ENCODE results near the gene MCM10. TPM values are rescaled to one million over a fixed set of nuclear protein-coding genes. Genes with fewer than 3 reads are reported as not detected.
A peak's percentile ranks its signal among the peaks of the same experiment; 100 is the strongest.

MCM10 gene
- 0.08 TPM for total RNA-seq
- long read RNA-seq = 0 reads

DNA sequence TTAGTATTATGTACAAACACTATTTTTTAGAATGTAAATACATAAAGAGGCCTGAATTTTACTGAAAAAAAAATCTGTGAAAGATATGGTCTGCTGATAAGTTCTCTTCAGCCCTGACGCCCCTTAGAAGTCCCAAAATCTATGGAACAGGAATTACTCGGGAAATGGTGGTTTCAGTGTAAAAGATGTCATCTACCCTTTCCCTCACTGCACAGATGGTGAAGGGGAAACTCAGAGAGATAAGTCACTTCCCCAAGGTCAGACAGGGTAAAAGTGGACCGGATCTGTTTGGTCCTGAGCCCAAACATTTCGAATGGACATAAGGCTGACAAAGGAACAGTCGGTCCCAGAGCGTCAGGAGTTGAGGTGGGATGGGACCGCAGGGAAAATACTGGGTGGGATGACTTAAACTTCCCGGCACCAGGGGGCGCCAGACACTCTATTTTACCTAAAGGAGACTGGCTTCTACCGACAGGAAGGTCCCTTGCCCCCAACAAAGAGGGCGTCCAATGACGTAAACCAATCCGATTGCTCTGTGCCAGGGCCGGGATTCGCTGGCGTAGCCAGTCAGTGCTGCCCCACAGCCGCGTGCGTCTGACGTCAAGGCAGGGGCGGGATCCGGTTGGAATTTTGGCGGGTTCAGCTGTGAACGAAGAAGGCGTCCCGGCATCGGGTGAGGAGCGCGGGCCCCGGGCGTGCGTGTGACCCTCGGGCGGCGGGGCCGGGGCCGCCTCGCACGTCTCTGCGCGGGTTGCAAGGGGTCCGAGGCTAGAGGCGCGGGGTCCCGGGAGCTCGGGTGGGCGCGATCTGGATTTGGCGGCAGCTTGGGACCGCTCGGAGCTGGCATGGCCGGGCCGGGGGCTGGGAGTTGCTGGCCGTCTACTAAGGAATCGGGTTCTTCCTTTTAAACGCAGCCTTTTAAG lies at the start of gene MCM10:
Gene MCM10, plus strand, starts transcription at position 625 of the 923 bp plus-strand sequence. CDS start 2,645 bp downstream, outside the sequence.
- Histone ChIP-seq H3K9me3 (replicated peaks) (no peaks in the 10 kb centered on the region), H3K4me3 (peak within 1 kb of the TSS; percentile 66), H3K36me3 (no peaks in the 10 kb centered on the region), H3K27me3 (ENCODE audit: low read depth) (no peaks in the 10 kb centered on the region), H3K27ac (replicated peaks) (no peak within 1 kb of the TSS), H3K4me1 (peaks cover 15% of the 10 kb centered on the region)
- intact Hi-C loops (cut with micrococcal nuclease) = loop anchor here (10.0 kb wide), 1 partner anchor 124 kb away; no protein-coding TSS in a partner anchor
- TF ChIP-seq, protein P1, sequence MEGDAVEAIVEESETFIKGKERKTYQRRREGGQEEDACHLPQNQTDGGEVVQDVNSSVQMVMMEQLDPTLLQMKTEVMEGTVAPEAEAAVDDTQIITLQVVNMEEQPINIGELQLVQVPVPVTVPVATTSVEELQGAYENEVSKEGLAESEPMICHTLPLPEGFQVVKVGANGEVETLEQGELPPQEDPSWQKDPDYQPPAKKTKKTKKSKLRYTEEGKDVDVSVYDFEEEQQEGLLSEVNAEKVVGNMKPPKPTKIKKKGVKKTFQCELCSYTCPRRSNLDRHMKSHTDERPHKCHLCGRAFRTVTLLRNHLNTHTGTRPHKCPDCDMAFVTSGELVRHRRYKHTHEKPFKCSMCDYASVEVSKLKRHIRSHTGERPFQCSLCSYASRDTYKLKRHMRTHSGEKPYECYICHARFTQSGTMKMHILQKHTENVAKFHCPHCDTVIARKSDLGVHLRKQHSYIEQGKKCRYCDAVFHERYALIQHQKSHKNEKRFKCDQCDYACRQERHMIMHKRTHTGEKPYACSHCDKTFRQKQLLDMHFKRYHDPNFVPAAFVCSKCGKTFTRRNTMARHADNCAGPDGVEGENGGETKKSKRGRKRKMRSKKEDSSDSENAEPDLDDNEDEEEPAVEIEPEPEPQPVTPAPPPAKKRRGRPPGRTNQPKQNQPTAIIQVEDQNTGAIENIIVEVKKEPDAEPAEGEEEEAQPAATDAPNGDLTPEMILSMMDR (IDR thresholded peaks at IDR 0.05; ENCODE audit: borderline replicate concordance) = peak; percentile 88
- DNase-seq = peak; percentile 97

DNA sequence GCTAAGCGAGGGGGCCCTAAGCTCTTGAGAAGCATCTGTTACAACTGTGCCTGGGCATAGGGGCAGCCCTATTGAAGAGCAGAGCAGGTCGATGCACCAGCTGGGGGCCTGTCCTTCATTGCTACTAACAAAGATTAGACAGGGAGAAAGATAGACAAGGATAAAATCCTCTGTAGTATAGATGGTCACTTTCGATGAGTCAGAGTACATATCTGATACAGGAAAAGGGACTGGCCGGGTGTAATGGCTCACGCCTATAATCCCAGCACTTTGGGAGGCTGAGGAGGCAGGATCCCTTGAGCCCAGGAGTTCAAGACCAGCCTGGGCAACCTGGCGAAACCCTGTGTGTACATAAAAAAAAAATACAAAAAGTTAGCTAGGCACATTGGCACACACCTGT lies 47.8 kb upstream of the MCM10 start:
- TF ChIP-seq, protein P1 (IDR thresholded peaks at IDR 0.05; ENCODE audit: borderline replicate concordance) = no peak
- Histone ChIP-seq H3K36me3 (peaks cover 80% of the 10 kb centered on the region), H3K4me3 (no peak overlapping the region), H3K9me3 (replicated peaks) (no peaks in the 10 kb centered on the region), H3K27me3 (ENCODE audit: low read depth) (no peaks in the 10 kb centered on the region), H3K27ac (replicated peaks) (peak overlapping the region; percentile 56), H3K4me1 (peaks cover 45% of the 10 kb centered on the region)
- intact Hi-C loops (cut with micrococcal nuclease) = no loop called here
- DNase-seq = no peak

DNA sequence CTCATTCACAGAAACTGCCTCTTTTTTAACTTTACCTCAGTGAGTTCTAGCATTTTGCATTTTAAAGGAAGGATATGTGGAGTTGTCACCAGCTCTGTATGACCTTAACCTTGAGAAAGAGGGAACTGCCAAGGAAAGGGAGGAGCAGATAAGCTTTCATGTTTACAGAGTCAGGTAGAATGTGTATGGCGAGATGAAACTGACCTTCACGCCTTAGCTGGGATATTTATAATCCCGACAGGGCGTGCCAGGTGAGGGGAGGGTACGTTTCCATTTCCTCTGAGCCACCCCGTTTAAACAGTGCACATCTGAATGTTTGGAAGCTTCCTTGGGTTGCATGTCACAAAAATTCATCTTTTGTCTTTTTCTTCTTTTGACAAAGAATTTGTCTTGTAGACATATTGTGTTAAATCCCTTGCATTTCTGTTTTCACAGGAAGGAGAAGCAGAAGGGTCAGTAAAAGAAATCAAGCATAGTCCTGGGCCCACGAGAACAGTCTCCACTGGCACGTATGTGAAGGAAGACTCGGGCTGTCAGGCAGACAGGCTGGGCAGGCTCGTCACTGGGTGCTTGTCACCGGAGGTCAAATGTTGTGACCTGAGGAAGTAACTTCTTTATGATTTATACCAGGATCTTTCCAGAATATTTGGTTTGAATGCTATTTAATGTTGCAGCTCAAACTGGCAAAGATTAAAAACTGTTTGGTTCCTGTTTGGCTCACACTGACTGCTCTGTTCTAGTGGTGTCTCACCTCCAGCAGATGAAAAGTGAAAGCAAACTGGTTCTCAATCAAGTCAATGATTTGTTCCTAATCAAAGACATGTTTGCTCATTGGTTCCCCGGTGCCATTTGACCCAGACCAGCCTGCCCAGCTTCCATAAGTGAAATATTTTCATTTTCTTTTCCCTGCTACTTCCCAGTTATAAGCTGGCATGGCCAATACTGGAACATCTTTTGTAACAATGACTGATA lies 45.2 kb upstream of the MCM10 start:
- H3K4me1 ChIP-seq = peaks cover 50% of the 10 kb centered on the region
- H3K36me3 ChIP-seq = peaks cover 76% of the 10 kb centered on the region
- intact Hi-C loops (cut with micrococcal nuclease) = no loop called here
- H3K27ac ChIP-seq (replicated peaks) = peak overlapping the region; percentile 88
- DNase-seq = no peak
- H3K27me3 ChIP-seq (ENCODE audit: low read depth) = no peaks in the 10 kb centered on the region
- peak overlapping the region; percentile 32 for H3K4me3 ChIP-seq
- TF ChIP-seq, protein P1 (IDR thresholded peaks at IDR 0.05; ENCODE audit: borderline replicate concordance) = no peak
- H3K9me3 ChIP-seq (replicated peaks) = no peaks in the 10 kb centered on the region

DNA sequence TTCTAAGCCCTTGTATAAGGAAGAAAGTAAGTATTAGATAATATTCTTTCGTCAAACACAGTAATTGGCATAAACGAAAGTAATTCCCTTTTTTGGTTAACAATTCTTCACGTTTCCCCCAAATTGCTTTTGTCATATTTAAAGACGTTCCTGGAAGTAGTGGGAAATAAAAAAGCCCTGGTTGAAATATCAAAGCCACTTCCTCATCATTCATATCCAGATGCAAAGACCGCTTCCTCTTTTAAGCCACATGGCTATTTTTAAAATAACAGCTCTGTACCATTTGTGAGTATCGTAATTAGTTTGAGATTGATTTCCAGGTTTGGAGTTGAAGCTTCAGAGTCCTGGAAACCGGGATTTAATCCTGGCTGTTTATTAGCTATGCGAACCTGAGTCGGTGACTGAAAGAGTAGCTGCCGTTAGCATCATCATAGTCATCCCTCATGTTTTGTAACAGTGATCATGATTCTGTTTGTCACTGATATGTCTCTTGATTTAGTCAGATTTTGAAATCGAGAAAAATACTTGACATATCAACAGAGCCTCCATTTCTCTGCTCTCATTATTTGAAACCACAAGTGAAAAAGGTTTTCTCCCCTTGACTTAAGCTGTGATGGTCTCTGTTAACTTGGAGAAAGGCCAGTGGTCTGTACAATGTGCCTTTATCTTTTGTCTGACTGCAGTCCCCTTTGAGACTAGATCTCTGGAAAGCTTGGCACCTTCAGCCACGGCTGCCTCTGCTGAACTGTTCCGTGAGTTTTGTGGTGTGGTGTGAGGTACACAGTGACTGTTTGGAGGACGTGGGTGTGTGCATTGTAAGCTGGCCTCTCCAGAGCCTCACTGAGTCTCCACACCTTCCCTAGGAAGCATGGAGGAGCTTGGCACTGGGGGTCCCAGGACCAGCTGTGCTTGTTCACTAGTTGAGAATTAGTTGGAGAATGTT lies 43.2 kb upstream of the MCM10 start:
- no peak overlapping the region for H3K4me3 ChIP-seq
- intact Hi-C loops (cut with micrococcal nuclease) = no loop called here
- no peaks in the 10 kb centered on the region for H3K9me3 ChIP-seq (replicated peaks)
- H3K27ac ChIP-seq (replicated peaks) = peak overlapping the region; percentile 64
- H3K36me3 ChIP-seq = peaks cover 75% of the 10 kb centered on the region
- DNase-seq = no peak
- TF ChIP-seq, protein P1 (IDR thresholded peaks at IDR 0.05; ENCODE audit: borderline replicate concordance) = no peak
- no peaks in the 10 kb centered on the region for H3K27me3 ChIP-seq (ENCODE audit: low read depth)
- peaks cover 60% of the 10 kb centered on the region for H3K4me1 ChIP-seq

Measured in left ventricle myocardium inferior (tissue), 1 donor.